PC-3 (cell line): ENCODE results near the gene TRIM34. TPM values are rescaled to one million over a fixed set of nuclear protein-coding genes. Genes with fewer than 3 reads are reported as not detected.

ENCODE experiments used
- ATAC-seq: fragments of 200-7000 bp; cut with Tn5 transposase; 2 replicates; pipeline ENCODE4 v1.9.1; 2020; ENCODE audit warnings: mild to moderate bottlenecking, moderate library complexity
- BruUV-seq: library from RNA; stranded (reverse); fragments of 400-500 nt; replicated peaks from 2 replicates; lab custom pipeline; 2021; lab: Mats Ljungman, UMichigan
- CTCF ChIA-PET: fragments of 300-600 bp; sonication (Branson Sonifier 250); formaldehyde crosslinking; loops from one replicate; lab custom pipeline; 2022; ENCODE audit warnings: antibody characterized with exemption; lab: Charles Lee
- POLR2A ChIA-PET: fragments of 300-600 bp; sonication (Branson Sonifier 250); formaldehyde crosslinking; loops from one replicate; lab custom pipeline; 2022; ENCODE audit warnings: antibody characterized with exemption; ENCODE audit not compliant: unreplicated experiment; lab: Charles Lee
- DNase-seq: peaks from one replicate; pipeline ENCODE4 v3.0.0-alpha.2; 2015
- H2AFZ ChIP-seq: fragments of 300-600 bp; sonication (generic); 2 replicates; pipeline ENCODE4 v1.6.0; 2016; ENCODE audit warnings: antibody characterized with exemption, low read length
- H3F3A ChIP-seq: fragments of 300-600 bp; sonication (generic); one replicate; pipeline ENCODE4 v1.6.0; 2017; ENCODE audit warnings: antibody characterized with exemption, low read length, control low read depth, mild to moderate bottlenecking; ENCODE audit not compliant: unreplicated experiment
- H3K27ac ChIP-seq: fragments of 300-600 bp; sonication (generic); 2 replicates; pipeline ENCODE4 v1.5.1; 2016; ENCODE audit warnings: mild to moderate bottlenecking, low read length
- H3K27me3 ChIP-seq: fragments of 300-600 bp; sonication (generic); 2 replicates; pipeline ENCODE4 v1.6.1; 2016; ENCODE audit warnings: low read length, mixed read lengths
- H3K36me3 ChIP-seq: fragments of 300-600 bp; sonication (generic); 2 replicates; pipeline ENCODE4 v1.6.1; 2016; ENCODE audit warnings: low read depth, mixed run types, low read length, mixed read lengths
- H3K4me1 ChIP-seq: fragments of 300-600 bp; sonication (generic); 2 replicates; pipeline ENCODE4 v1.5.1; 2016; ENCODE audit warnings: low read length; ENCODE audit not compliant: insufficient read depth
- H3K4me2 ChIP-seq: fragments of 300-600 bp; sonication (generic); 2 replicates; pipeline ENCODE4 v1.6.0; 2016; ENCODE audit warnings: low read length
- H3K4me3 ChIP-seq: fragments of 300-600 bp; sonication (generic); 2 replicates; pipeline ENCODE4 v1.5.1; 2016; ENCODE audit warnings: mild to moderate bottlenecking, low read length, mixed read lengths
- H3K79me2 ChIP-seq: fragments of 300-600 bp; sonication (generic); 2 replicates; pipeline ENCODE4 v1.6.1; 2017; ENCODE audit warnings: low read length, mixed read lengths
- H3K9ac ChIP-seq: fragments of 300-600 bp; sonication (generic); 2 replicates; pipeline ENCODE4 v1.6.0; 2016; ENCODE audit warnings: mild to moderate bottlenecking, low read length
- H3K9me2 ChIP-seq: fragments of 300-600 bp; sonication (generic); replicated peaks from 2 replicates; pipeline ENCODE4 v1.6.1; 2016; ENCODE audit warnings: mixed run types, low read length, mixed read lengths
- H3K9me3 ChIP-seq: fragments of 300-600 bp; sonication (generic); 2 replicates; pipeline ENCODE4 v1.6.1; 2016; ENCODE audit warnings: low read length, mixed read lengths
- H4K20me1 ChIP-seq: fragments of 300-600 bp; sonication (generic); 2 replicates; pipeline ENCODE4 v1.6.1; 2016; ENCODE audit warnings: low read length, mixed read lengths
- EZH2 ChIP-seq: fragments of 300-600 bp; sonication (generic); IDR thresholded peaks from one replicate; pipeline ENCODE4 v1.6.1; 2017; ENCODE audit warnings: antibody characterized with exemption, mild to moderate bottlenecking, low read length; ENCODE audit not compliant: unreplicated experiment
- EZH2phosphoT487 ChIP-seq: fragments of 300-600 bp; sonication (generic); IDR thresholded peaks from 2 replicates; pipeline ENCODE4 v1.6.1; 2018; ENCODE audit warnings: mild to moderate bottlenecking, antibody characterized with exemption, low read length, borderline replicate concordance
- intact Hi-C: fragments of 100-400 bp; cut with micrococcal nuclease; formaldehyde crosslinking; loops from 2 replicates; pipeline ENCODE4 v1.9.0; 2023
- total RNA-seq: library from RNA; depleted of rRNA; stranded (reverse); fragments of >200 nt; gene quantifications from 2 replicates; pipeline ENCODE4 v1.2.3, GENCODE V29; 2014
- TF ChIP-seq, protein P1 (sequence below): fragments of 300-600 bp; sonication (generic); conservative IDR thresholded peaks from 2 replicates; pipeline ENCODE4 v1.5.1; 2017; ENCODE audit warnings: antibody characterized with exemption, low read depth, mild to moderate bottlenecking, low read length

Gene TRIM34
- total RNA-seq, 1 experiment from 2014 or later = 1.3 TPM

DNA sequence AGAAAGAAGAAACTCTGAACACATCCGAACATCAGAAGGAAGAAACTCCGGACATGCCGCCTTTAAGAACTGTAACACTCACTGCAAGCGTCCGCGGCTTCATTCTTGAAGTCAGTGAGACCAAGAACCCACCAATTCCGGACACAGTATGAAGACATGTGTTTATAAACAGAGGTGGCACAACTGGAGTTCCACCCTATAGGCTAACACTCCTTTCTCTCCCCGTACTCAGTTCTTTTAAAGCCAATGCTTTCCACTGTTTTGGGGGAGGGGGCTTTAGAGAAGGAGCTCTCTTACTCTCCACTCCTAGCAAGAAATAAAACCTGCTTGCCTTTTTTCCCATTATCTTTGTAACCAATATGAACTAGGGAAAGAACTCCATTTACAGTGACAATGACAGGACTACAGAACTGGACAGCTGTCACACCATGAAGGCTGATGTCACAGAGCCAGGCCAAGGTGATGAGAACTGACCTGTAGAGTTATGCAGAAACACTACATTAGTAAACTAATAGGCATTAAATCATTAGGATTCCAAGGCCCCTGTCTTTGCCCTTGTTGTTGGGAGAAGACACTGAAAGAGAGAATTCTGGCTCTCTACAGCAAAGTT, 59.3 kb downstream of the TRIM34 start:
- TF ChIP-seq, protein P1, sequence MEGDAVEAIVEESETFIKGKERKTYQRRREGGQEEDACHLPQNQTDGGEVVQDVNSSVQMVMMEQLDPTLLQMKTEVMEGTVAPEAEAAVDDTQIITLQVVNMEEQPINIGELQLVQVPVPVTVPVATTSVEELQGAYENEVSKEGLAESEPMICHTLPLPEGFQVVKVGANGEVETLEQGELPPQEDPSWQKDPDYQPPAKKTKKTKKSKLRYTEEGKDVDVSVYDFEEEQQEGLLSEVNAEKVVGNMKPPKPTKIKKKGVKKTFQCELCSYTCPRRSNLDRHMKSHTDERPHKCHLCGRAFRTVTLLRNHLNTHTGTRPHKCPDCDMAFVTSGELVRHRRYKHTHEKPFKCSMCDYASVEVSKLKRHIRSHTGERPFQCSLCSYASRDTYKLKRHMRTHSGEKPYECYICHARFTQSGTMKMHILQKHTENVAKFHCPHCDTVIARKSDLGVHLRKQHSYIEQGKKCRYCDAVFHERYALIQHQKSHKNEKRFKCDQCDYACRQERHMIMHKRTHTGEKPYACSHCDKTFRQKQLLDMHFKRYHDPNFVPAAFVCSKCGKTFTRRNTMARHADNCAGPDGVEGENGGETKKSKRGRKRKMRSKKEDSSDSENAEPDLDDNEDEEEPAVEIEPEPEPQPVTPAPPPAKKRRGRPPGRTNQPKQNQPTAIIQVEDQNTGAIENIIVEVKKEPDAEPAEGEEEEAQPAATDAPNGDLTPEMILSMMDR = no peak
- TF ChIP-seq EZH2 (no peak), EZH2phosphoT487 (no peak)
- Histone ChIP-seq H3K79me2 (peaks cover 12% of the 10 kb centered on the region), H3K36me3 (no peaks in the 10 kb centered on the region; the same call in none of the 2 replicates), H3K27me3 (no peaks in the 10 kb centered on the region), H3K4me3 (peak overlapping the region; percentile 75), H3K9me2 (no peaks in the 10 kb centered on the region), H3K9ac (peak overlapping the region; percentile 72), H4K20me1 (no peaks in the 10 kb centered on the region), H2AFZ (peak overlapping the region; percentile 86; the same call in 1 of the 2 replicates), H3K4me2 (peak overlapping the region; percentile 93), H3F3A (no peaks in the 10 kb centered on the region), H3K4me1 (peaks cover 9% of the 10 kb centered on the region), H3K27ac (peak overlapping the region; percentile 93), H3K9me3 (no peaks in the 10 kb centered on the region)
- BruUV-seq = TSS peak; percentile 96
- intact Hi-C loops = loop anchor here (1.0 to 2.0 kb wide), 3 partner anchors 63 to 125 kb away; partner anchors contain the start of gene OR52N2
- POLR2A ChIA-PET = interaction anchor here (0.6 to 0.7 kb wide), 4 partner anchors 62 to 456 kb away, joined by 3 to 5 read pairs (median 3); no protein-coding TSS in a partner anchor
- peak; percentile 6 for ATAC-seq
- no peak for DNase-seq
- CTCF ChIA-PET = interaction anchor here (0.6 to 1.0 kb wide), 2 partner anchors 84 to 85 kb away, joined by 3 read pairs; no protein-coding TSS in a partner anchor

DNA sequence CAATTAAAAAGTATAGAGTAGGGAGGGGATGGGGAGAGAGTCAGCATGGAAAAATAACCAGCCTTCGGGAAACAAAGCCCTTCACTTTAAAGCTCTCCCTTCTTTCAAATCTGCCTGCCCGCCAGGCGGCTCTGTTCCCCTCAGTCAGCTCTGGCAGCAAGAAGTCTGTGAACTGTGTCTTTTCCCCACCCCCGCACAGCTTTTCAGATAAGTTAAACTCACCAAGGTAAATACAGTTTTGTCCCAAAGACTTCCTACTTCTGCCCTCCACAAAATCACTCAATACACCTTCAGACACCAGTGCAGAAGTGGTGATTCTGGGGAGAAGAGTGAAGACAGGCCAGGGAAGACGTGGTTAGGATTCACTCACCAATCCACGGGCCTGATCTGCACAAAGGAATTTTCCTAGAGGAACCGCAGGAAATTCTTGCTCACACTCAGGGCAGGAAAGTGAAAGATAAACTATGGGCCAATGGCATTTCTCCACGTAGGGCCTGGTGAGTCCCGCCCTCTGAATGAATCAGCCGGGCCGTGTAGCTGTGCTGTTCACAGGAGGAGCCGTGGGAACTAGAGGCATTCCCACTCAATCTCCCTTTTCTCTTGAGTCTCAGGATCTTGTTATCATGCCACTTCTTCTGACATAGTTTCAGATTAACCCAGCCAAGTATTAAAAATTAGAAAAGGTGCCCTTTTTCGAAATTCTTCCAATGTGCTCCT, 60.0 kb downstream of the TRIM34 start, which contains the start of gene TRIM5:
Gene TRIM5, minus strand, starts transcription at position 429 of the 717 bp plus-strand sequence. CDS start 4,897 bp downstream, outside the sequence.
- DNase-seq (peak; percentile 95), ATAC-seq (peak; percentile 97)
- Histone ChIP-seq H3K9me3 (no peaks in the 10 kb centered on the region), H3K9me2 (no peaks in the 10 kb centered on the region), H3F3A (no peaks in the 10 kb centered on the region), H3K4me2 (peak within 1 kb of the TSS; percentile 93), H3K27ac (peak within 1 kb of the TSS; percentile 93), H3K4me1 (peaks cover 9% of the 10 kb centered on the region), H4K20me1 (no peaks in the 10 kb centered on the region), H3K4me3 (peak within 1 kb of the TSS; percentile 75), H3K79me2 (peaks cover 12% of the 10 kb centered on the region), H3K27me3 (no peaks in the 10 kb centered on the region), H2AFZ (peak within 1 kb of the TSS; percentile 86), H3K36me3 (no peaks in the 10 kb centered on the region), H3K9ac (peak within 1 kb of the TSS; percentile 72)
- BruUV-seq = no TSS peak
- ChIA-PET CTCF (interaction anchor here (0.6 to 1.0 kb wide), 3 partner anchors 85 to 88 kb away, joined by 3 read pairs; no protein-coding TSS in a partner anchor), POLR2A (interaction anchor here (0.6 to 0.7 kb wide), 5 partner anchors 64 to 455 kb away, joined by 3 to 5 read pairs (median 3); no protein-coding TSS in a partner anchor)
- intact Hi-C loops = loop anchor here (1.0 to 2.0 kb wide), 4 partner anchors 64 to 124 kb away; partner anchors contain the start of genes OR52N2 and TRIM6
- TF ChIP-seq, protein P1 = peak; percentile 69
- TF ChIP-seq EZH2phosphoT487 = no peak
